K562 (cell line): Measurements from ENCODE around the gene EVA1A. TPM values are rescaled to one million over a fixed set of nuclear protein-coding genes. Genes with fewer than 3 reads are reported as not detected.

Experiments
- ATAC-seq: fragments of 200-7000 bp; cut with Tn5 transposase; 3 replicates; pipeline ENCODE4 v1.9.1; 2020; ENCODE audit warnings: moderate library complexity
- BruUV-seq: library from RNA; stranded (reverse); fragments of 400-500 nt; replicated peaks from 2 replicates; lab custom pipeline; 2021; lab: Mats Ljungman, UMichigan
- CTCF ChIA-PET: fragments of 300-600 bp; formaldehyde crosslinking; extraction: SDS; loops from one replicate; lab custom pipeline; 2021; ENCODE audit warnings: low intra/inter-chr PET ratio; lab: Yijun Ruan, JAX
- POLR2A ChIA-PET: fragments of 300-600, 350-650 bp; sonication (Branson Sonifier 250); formaldehyde crosslinking; extraction: SDS; loops from one replicate; lab custom pipeline; 2021; ENCODE audit warnings: antibody characterized with exemption, inconsistent platforms; lab: Yijun Ruan, JAX
- DNase-seq, 4 experiments: peaks; one replicate each; pipeline versions ENCODE4 v3.0.0 to v3.0.0-alpha.2; 2011 to 2018; ENCODE audit warnings: low spot score in 3 of 4, mixed read lengths in 3 of 4; ENCODE audit errors: extremely low read depth in 1 of 4
- FAIRE-seq: peaks from 2 replicates; lab custom pipeline; 2011; peaks lifted over from hg19 to GRCh38; lab: Jason Lieb, UNC
- H2AFZ ChIP-seq: 2 replicates; pipeline ENCODE4 v1.6.0; 2011; ENCODE audit warnings: low read depth, low read length, control low read depth, inconsistent platforms
- H3K27ac ChIP-seq: fragments of 200-600 bp; 3 replicates; pipeline ENCODE4 v1.8.0; 2011; ENCODE audit warnings: low read depth, mild to moderate bottlenecking, control low read depth, inconsistent platforms, low read length, moderate library complexity, mixed read lengths; ENCODE audit errors: extremely low read depth
- H3K27me3 ChIP-seq, 2 experiments: fragments of 300-600 bp in 1 of 2; 2 replicates in 1 of 2; 3 replicates in 1 of 2; pipeline versions ENCODE4 v1.6.0 to v1.8.0; 2011; ENCODE audit warnings: inconsistent platforms in 2 of 2, low read length in 2 of 2, mild to moderate bottlenecking in 1 of 2, mixed read lengths in 1 of 2, moderate library complexity in 1 of 2; ENCODE audit not compliant: control insufficient read depth in 2 of 2, insufficient read depth in 2 of 2
- H3K36me3 ChIP-seq: fragments of 300-600 bp; 3 replicates; pipeline ENCODE4 v1.8.0; 2011; ENCODE audit warnings: mild to moderate bottlenecking, low read length, inconsistent platforms; ENCODE audit not compliant: control insufficient read depth, insufficient read depth
- H3K4me1 ChIP-seq, 2 experiments: fragments of 200-600 bp in 1 of 2; replicated peaks in 1 of 2; 2 replicates in 1 of 2; 3 replicates in 1 of 2; pipeline versions ENCODE4 v1.5.1 to v1.8.0; 2011; ENCODE audit warnings: inconsistent platforms in 2 of 2, low read length in 2 of 2, mild to moderate bottlenecking in 1 of 2, mixed read lengths in 1 of 2, moderate library complexity in 1 of 2; ENCODE audit not compliant: control insufficient read depth in 2 of 2, insufficient read depth in 2 of 2
- H3K4me2 ChIP-seq: 2 replicates; pipeline ENCODE4 v1.6.1; 2011; ENCODE audit warnings: low read length, control low read depth, inconsistent platforms, mixed read lengths; ENCODE audit not compliant: insufficient read depth
- H3K4me3 ChIP-seq: fragments of 200-600 bp; sonication (generic), shearing (Covaris generic); 2 replicates; pipeline ENCODE4 v1.5.1; 2016; ENCODE audit warnings: control low read depth, inconsistent platforms
- H3K79me2 ChIP-seq: fragments of 200-600 bp; 3 replicates; pipeline ENCODE4 v1.8.0; 2011; ENCODE audit warnings: low read length, inconsistent platforms; ENCODE audit not compliant: control insufficient read depth, insufficient read depth
- H3K9ac ChIP-seq, 2 experiments: 2 replicates each; pipeline versions ENCODE4 v1.6.0 to v1.6.1; 2011; ENCODE audit warnings: low read depth in 2 of 2, low read length in 2 of 2, control low read depth in 1 of 2, inconsistent platforms in 1 of 2, mild to moderate bottlenecking in 1 of 2, mixed read lengths in 1 of 2; ENCODE audit not compliant: insufficient read depth in 1 of 2
- H3K9me1 ChIP-seq: one replicate; pipeline ENCODE4 v1.6.0; 2011; ENCODE audit warnings: inconsistent platforms, mild to moderate bottlenecking, low read length, moderate library complexity; ENCODE audit not compliant: control insufficient read depth, insufficient read depth
- H3K9me3 ChIP-seq: replicated peaks from 2 replicates; pipeline ENCODE4 v1.5.1; 2011; ENCODE audit warnings: low read depth, low read length, inconsistent platforms; ENCODE audit not compliant: control insufficient read depth, insufficient read depth
- H4K20me1 ChIP-seq: replicated peaks from 2 replicates; pipeline ENCODE4 v1.6.1; 2011; ENCODE audit warnings: low read length, inconsistent platforms, mixed read lengths; ENCODE audit not compliant: control insufficient read depth, insufficient read depth
- BRCA1 ChIP-seq, 2 experiments: fragments of 450-650 bp in 1 of 2; sonication (generic) in 1 of 2; formaldehyde crosslinking in 1 of 2; IDR thresholded peaks; 2 replicates each; pipeline versions ENCODE4 v1.5.0 to v1.6.1; 2017 to 2020; ENCODE audit warnings: mild to moderate bottlenecking in 1 of 2, missing genetic modification reagents in 1 of 2
- C11orf30 ChIP-seq: fragments of 450-650 bp; IDR thresholded peaks from 2 replicates; pipeline ENCODE4 v1.6.1; 2016; ENCODE audit warnings: low read depth, mild to moderate bottlenecking
- CXXC5 ChIP-seq: fragments of 250-450 bp; sonication (Bioruptor Pico); IDR thresholded peaks from 2 replicates; pipeline ENCODE4 v1.8.0; 2022; ENCODE audit warnings: inconsistent platforms, mild to moderate bottlenecking, moderate library complexity
- MAFF ChIP-seq: IDR thresholded peaks from 2 replicates; pipeline ENCODE4 v1.6.1; 2012; ENCODE audit warnings: low read length, improper control_type of control experiment
- MAFG ChIP-seq: fragments of 450-650 bp; conservative IDR thresholded peaks from 2 replicates; pipeline ENCODE4 v1.6.1; 2016; ENCODE audit warnings: missing genetic modification characterization, missing compliant biosample characterization
- MAFK ChIP-seq: IDR thresholded peaks from 2 replicates; pipeline ENCODE4 v1.6.1; 2011; ENCODE audit warnings: low read length, improper control_type of control experiment
- ZNF174 ChIP-seq: fragments of 250-450 bp; sonication (Bioruptor Pico); IDR thresholded peaks from 2 replicates; pipeline ENCODE4 v1.4.0; 2020; ENCODE audit warnings: mild to moderate bottlenecking
- ZNF316 ChIP-seq: fragments of 450-650 bp; IDR thresholded peaks from 2 replicates; pipeline ENCODE4 v1.6.1; 2016
- ZNF561 ChIP-seq: fragments of 450-650 bp; formaldehyde crosslinking; conservative IDR thresholded peaks from 2 replicates; pipeline ENCODE4 v1.4.0; 2020; ENCODE audit warnings: mild to moderate bottlenecking, moderate library complexity
- WGBS: fragments of 100-300 bp; shearing (Covaris generic); methylation state at CpG from one replicate; pipeline ENCODE4 v1.1.6; 2016; ENCODE audit warnings: low coverage, mixed read lengths; ENCODE audit not compliant: insufficient coverage; ENCODE audit errors: missing lambda C conversion rate; 5-methylcytosine and 5-hydroxymethylcytosine counted together
- in situ Hi-C: fragments of 300-500 bp; cut with MboI; formaldehyde crosslinking; loops from 4 replicates; pipeline ENCODE4 v1.15.0; 2018; ENCODE audit warnings: inconsistent platforms, mixed read lengths
- intact Hi-C: fragments of 100-400 bp; cut with micrococcal nuclease; formaldehyde crosslinking; loops from 2 replicates; pipeline ENCODE4 v1.14.2; 2022
- polyA plus RNA-seq, 8 experiments: library from polyadenylated mRNA; depleted of rRNA in 4 of 8; stranded (reverse) in 5 of 8; unstranded in 3 of 8; fragments of >200 nt; fragmentation: Nextera tagmentation in 2 of 8; fragmentation: Illumina TruSeq in 1 of 8; extraction: Ambion mirVana in 2 of 8; extraction: Trizol in 1 of 8; gene quantifications; 2 replicates each; pipeline versions ENCODE4 v1.2.1 to v1.2.3, GENCODE V29; 2011 to 2014; ENCODE audit warnings: inconsistent platforms in 1 of 8, missing spikeins in 1 of 8
- total RNA-seq, 7 experiments: library from RNA; depleted of rRNA in 6 of 7; stranded (reverse); fragments of >200 nt in 6 of 7; fragmentation: Illumina TruSeq in 2 of 7; extraction: Trizol in 2 of 7; gene quantifications; 2 replicates each; pipeline versions ENCODE4 v1.2.1 to v1.2.3, GENCODE V29; 2011 to 2021; ENCODE audit warnings: low replicate concordance in 1 of 7
- TF ChIP-seq, protein P1 (sequence below): fragments of 250-450 bp; sonication (Bioruptor Pico); IDR thresholded peaks from 2 replicates; pipeline ENCODE4 v1.4.0; 2020; ENCODE audit warnings: mild to moderate bottlenecking, moderate library complexity, borderline replicate concordance
- TF ChIP-seq, protein P2 (sequence below): sonication (generic); IDR thresholded peaks from 2 replicates; pipeline ENCODE4 v1.6.1; 2016
- TF ChIP-seq, protein P3 (sequence below): fragments of 450-650 bp; IDR thresholded peaks from 2 replicates; pipeline ENCODE4 v1.6.1; 2016; ENCODE audit warnings: borderline replicate concordance
- TF ChIP-seq, protein P4 (sequence below): sonication (generic); formaldehyde crosslinking; IDR thresholded peaks from 2 replicates; pipeline ENCODE4 v1.8.0; 2022; ENCODE audit warnings: missing genetic modification reagents, mild to moderate bottlenecking, moderate library complexity, borderline replicate concordance

The EVA1A gene
- total and polyA plus RNA-seq, 9 of the 15 experiments (the other 6 are each of a cell fraction or from before 2014, with no cell fraction given) = not detected

DNA sequence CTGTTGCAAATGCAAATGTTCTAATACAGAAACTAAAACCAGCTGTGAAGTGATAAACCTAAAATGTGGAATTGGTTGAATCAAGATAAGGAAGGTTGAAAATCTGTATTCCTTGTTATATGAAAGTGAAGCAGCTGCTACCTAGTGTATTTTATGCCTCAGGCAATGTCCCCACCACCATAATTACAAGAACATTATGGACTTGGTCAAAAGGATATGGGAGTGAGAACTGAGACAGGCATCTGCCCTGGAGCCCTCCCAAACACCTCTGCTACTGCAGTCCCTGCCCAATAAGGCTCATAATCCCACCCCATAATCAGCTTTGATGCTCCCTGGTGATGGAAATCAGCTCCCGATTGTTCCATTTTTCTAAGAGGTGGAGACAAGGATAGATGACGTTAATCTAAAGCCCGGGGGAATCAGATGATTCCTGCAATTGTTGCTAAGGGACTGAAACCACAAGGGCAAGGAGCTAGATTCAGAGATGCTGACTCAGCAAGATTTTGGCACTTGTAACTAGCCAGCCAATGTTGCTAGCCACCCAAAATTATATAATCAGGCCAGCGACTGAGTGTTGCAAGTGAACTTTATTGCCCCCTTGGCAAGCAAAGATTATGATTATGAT is 69.5 kb downstream of the EVA1A start:
- no peak overlapping the region for H3K27ac ChIP-seq
- H3K79me2 ChIP-seq = no peaks in the 10 kb centered on the region
- CTCF ChIA-PET = no interaction called here
- no peaks in the 10 kb centered on the region for H3K9me1 ChIP-seq
- no TSS peak for BruUV-seq
- intact Hi-C loops (no loop called here), in situ Hi-C loops (no loop called here)
- DNase-seq (no peak), FAIRE-seq (no peak), ATAC-seq (no peak)
- H3K27me3 ChIP-seq = 0 out of 5 replicates have a peak, but pooled peaks cover 0 to 5% of the 10 kb centered on the region in 2 experiments
- H3K4me1 ChIP-seq = peaks cover 0 to 4% of the 10 kb centered on the region in 2 experiments; a peak in 1 of 5 replicates
- no peaks in the 10 kb centered on the region for H3K36me3 ChIP-seq
- WGBS = 2% methylated on average over 4 of the region's 4 CpGs
- POLR2A ChIA-PET = interaction anchor here (0.5 to 1.0 kb wide), 3 partner anchors 8 to 187 kb away, joined by 3 read pairs; no protein-coding TSS in a partner anchor
- no peak overlapping the region for H3K9ac ChIP-seq
- H3K4me2 ChIP-seq = no peak overlapping the region
- H3K4me3 ChIP-seq = no peak overlapping the region
- no peak overlapping the region for H2AFZ ChIP-seq
- TF ChIP-seq MAFF (peak; percentile 99), ZNF316 (peak; percentile 97), ZNF561 (no peak), MAFK (peak; percentile 100), C11orf30 (peak; percentile 94), ZNF174 (no peak), MAFG (tag) (peak; percentile 96), CXXC5 (CRISPR knock-in tag) (no peak), BRCA1 (IDR thresholded peaks at IDR 0.05) (no peak), BRCA1 (CRISPR knock-in tag; IDR thresholded peaks at IDR 0.05) (no peak)
- TF ChIP-seq, protein P1, sequence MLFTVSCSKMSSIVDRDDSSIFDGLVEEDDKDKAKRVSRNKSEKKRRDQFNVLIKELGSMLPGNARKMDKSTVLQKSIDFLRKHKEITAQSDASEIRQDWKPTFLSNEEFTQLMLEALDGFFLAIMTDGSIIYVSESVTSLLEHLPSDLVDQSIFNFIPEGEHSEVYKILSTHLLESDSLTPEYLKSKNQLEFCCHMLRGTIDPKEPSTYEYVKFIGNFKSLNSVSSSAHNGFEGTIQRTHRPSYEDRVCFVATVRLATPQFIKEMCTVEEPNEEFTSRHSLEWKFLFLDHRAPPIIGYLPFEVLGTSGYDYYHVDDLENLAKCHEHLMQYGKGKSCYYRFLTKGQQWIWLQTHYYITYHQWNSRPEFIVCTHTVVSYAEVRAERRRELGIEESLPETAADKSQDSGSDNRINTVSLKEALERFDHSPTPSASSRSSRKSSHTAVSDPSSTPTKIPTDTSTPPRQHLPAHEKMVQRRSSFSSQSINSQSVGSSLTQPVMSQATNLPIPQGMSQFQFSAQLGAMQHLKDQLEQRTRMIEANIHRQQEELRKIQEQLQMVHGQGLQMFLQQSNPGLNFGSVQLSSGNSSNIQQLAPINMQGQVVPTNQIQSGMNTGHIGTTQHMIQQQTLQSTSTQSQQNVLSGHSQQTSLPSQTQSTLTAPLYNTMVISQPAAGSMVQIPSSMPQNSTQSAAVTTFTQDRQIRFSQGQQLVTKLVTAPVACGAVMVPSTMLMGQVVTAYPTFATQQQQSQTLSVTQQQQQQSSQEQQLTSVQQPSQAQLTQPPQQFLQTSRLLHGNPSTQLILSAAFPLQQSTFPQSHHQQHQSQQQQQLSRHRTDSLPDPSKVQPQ = no peak
- TF ChIP-seq, protein P2, sequence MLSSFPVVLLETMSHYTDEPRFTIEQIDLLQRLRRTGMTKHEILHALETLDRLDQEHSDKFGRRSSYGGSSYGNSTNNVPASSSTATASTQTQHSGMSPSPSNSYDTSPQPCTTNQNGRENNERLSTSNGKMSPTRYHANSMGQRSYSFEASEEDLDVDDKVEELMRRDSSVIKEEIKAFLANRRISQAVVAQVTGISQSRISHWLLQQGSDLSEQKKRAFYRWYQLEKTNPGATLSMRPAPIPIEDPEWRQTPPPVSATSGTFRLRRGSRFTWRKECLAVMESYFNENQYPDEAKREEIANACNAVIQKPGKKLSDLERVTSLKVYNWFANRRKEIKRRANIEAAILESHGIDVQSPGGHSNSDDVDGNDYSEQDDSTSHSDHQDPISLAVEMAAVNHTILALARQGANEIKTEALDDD = no peak
- TF ChIP-seq, protein P3, sequence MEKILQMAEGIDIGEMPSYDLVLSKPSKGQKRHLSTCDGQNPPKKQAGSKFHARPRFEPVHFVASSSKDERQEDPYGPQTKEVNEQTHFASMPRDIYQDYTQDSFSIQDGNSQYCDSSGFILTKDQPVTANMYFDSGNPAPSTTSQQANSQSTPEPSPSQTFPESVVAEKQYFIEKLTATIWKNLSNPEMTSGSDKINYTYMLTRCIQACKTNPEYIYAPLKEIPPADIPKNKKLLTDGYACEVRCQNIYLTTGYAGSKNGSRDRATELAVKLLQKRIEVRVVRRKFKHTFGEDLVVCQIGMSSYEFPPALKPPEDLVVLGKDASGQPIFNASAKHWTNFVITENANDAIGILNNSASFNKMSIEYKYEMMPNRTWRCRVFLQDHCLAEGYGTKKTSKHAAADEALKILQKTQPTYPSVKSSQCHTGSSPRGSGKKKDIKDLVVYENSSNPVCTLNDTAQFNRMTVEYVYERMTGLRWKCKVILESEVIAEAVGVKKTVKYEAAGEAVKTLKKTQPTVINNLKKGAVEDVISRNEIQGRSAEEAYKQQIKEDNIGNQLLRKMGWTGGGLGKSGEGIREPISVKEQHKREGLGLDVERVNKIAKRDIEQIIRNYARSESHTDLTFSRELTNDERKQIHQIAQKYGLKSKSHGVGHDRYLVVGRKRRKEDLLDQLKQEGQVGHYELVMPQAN = no peak
- TF ChIP-seq, protein P4, sequence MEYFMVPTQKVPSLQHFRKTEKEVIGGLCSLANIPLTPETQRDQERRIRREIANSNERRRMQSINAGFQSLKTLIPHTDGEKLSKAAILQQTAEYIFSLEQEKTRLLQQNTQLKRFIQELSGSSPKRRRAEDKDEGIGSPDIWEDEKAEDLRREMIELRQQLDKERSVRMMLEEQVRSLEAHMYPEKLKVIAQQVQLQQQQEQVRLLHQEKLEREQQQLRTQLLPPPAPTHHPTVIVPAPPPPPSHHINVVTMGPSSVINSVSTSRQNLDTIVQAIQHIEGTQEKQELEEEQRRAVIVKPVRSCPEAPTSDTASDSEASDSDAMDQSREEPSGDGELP = no peak
- no peaks in the 10 kb centered on the region; the same call in 1 of the 2 replicates for H4K20me1 ChIP-seq
- H3K9me3 ChIP-seq = no peaks in the 10 kb centered on the region
